ENCODE measurements around the gene CCDC198.

Gene CCDC198

GRCh38 chr14:57493467-57494181, at the start of gene CCDC198:
Gene CCDC198 (minus strand): TSS chr14:57493857. CDS start chr14:57493715, 142 bp downstream.
- Histone ChIP-seq H4K20me1 (ENCODE audit: insufficient read depth) (no peaks in the 10 kb centered on the region), H3K36me3 (ENCODE audit: insufficient read depth) (no peaks in the 10 kb centered on the region), H3K4me1 (ENCODE audit: low read depth, poor library complexity, severe bottlenecking) (no peaks in the 10 kb centered on the region), H3K4me2 (no peak within 1 kb of the TSS), H3K27me3 (ENCODE audit: insufficient read depth, low read depth) (no peaks in the 10 kb centered on the region), H3K79me2 (ENCODE audit: insufficient read depth, low read depth) (no peaks in the 10 kb centered on the region), H3K9ac (no peak within 1 kb of the TSS), H3K27ac (no peak within 1 kb of the TSS), H2AFZ (ENCODE audit: low read depth) (no peak within 1 kb of the TSS), H3K4me3 (IDR thresholded peaks at IDR 0.05; ENCODE audit: insufficient read depth, low read depth, low read length) (no peak within 1 kb of the TSS)
- TF ChIP-seq CTCF (conservative IDR thresholded peaks at IDR 0.05; ENCODE audit: low read depth, low read length), result no peak

GRCh38 chr14:57533214-57533613, 39.6 kb upstream of the CCDC198 start:
- Histone ChIP-seq H3K4me2 (no peak overlapping the region), H3K4me1 (ENCODE audit: low read depth, poor library complexity, severe bottlenecking) (no peaks in the 10 kb centered on the region), H3K79me2 (ENCODE audit: insufficient read depth, low read depth) (no peaks in the 10 kb centered on the region), H3K27me3 (ENCODE audit: insufficient read depth, low read depth) (no peaks in the 10 kb centered on the region), H2AFZ (ENCODE audit: low read depth) (no peak overlapping the region), H3K27ac (no peak overlapping the region), H4K20me1 (ENCODE audit: insufficient read depth) (no peaks in the 10 kb centered on the region), H3K4me3 (IDR thresholded peaks at IDR 0.05; ENCODE audit: insufficient read depth, low read depth, low read length) (no peak overlapping the region), H3K9ac (no peak overlapping the region), H3K36me3 (ENCODE audit: insufficient read depth) (no peaks in the 10 kb centered on the region)
- TF ChIP-seq CTCF (conservative IDR thresholded peaks at IDR 0.05; ENCODE audit: low read depth, low read length), result peak; percentile 29; the same call in 1 of the 2 replicates

- Histone ChIP-seq H3K4me2 (no peak overlapping the region), H3K4me3 (IDR thresholded peaks at IDR 0.05; ENCODE audit: insufficient read depth, low read depth, low read length) (no peak overlapping the region), H4K20me1 (ENCODE audit: insufficient read depth) (no peaks in the 10 kb centered on the region), H2AFZ (ENCODE audit: low read depth) (no peak overlapping the region), H3K36me3 (ENCODE audit: insufficient read depth) (no peaks in the 10 kb centered on the region), H3K9ac (no peak overlapping the region), H3K4me1 (ENCODE audit: low read depth, poor library complexity, severe bottlenecking) (no peaks in the 10 kb centered on the region), H3K27me3 (ENCODE audit: insufficient read depth, low read depth) (no peaks in the 10 kb centered on the region), H3K27ac (no peak overlapping the region), H3K79me2 (ENCODE audit: insufficient read depth, low read depth) (no peaks in the 10 kb centered on the region)
- no peak for TF ChIP-seq CTCF (conservative IDR thresholded peaks at IDR 0.05; ENCODE audit: low read depth, low read length)
Measured at GRCh38 chr14:57530571-57530970, 36.9 kb upstream of the CCDC198 start.

- Histone ChIP-seq H3K4me1 (ENCODE audit: low read depth, poor library complexity, severe bottlenecking) (no peaks in the 10 kb centered on the region), H4K20me1 (ENCODE audit: insufficient read depth) (no peaks in the 10 kb centered on the region)
Measured at GRCh38 chr14:57526942-57527341, 33.3 kb upstream of the CCDC198 start.

More at GRCh38 chr14:57526942-57527341, 33.3 kb upstream of the CCDC198 start:
- no peaks in the 10 kb centered on the region for H3K79me2 ChIP-seq (ENCODE audit: insufficient read depth, low read depth)
- H3K4me2 ChIP-seq, result no peak overlapping the region
- no peaks in the 10 kb centered on the region for H3K36me3 ChIP-seq (ENCODE audit: insufficient read depth)
- no peak overlapping the region for H2AFZ ChIP-seq (ENCODE audit: low read depth)
- no peak overlapping the region for H3K9ac ChIP-seq
- no peak overlapping the region for H3K27ac ChIP-seq
- H3K27me3 ChIP-seq (ENCODE audit: insufficient read depth, low read depth), result no peaks in the 10 kb centered on the region
- no peak for TF ChIP-seq CTCF (conservative IDR thresholded peaks at IDR 0.05; ENCODE audit: low read depth, low read length)
- H3K4me3 ChIP-seq (IDR thresholded peaks at IDR 0.05; ENCODE audit: insufficient read depth, low read depth, low read length), result no peak overlapping the region

Measured in KMS-11 (cell line).